K562 (cell line): ENCODE data around the gene SLC37A4. TPM values are rescaled to one million over a fixed set of nuclear protein-coding genes. Genes with fewer than 3 reads are reported as not detected.

Experiments
- CCNT2 ChIP-seq: IDR thresholded peaks from 2 replicates; pipeline ENCODE4 v1.6.1; 2011; ENCODE audit warnings: borderline replicate concordance, low read depth, mild to moderate bottlenecking, moderate library complexity, mixed read lengths, low read length; ENCODE audit not compliant: insufficient read length; ENCODE audit errors: extremely low read depth
- DMBX1 ChIP-seq: fragments of 250-450 bp; sonication (Bioruptor Pico); IDR thresholded peaks from 2 replicates; pipeline ENCODE4 v1.8.0; 2022; ENCODE audit warnings: inconsistent platforms, mild to moderate bottlenecking, moderate library complexity, borderline replicate concordance
- EWSR1 ChIP-seq: fragments of 450-650 bp; IDR thresholded peaks from 2 replicates; pipeline ENCODE4 v1.6.1; 2018; ENCODE audit warnings: borderline replicate concordance, mild to moderate bottlenecking, low read depth, moderate library complexity; ENCODE audit not compliant: partially characterized antibody
- HDAC6 ChIP-seq: IDR thresholded peaks from 2 replicates; pipeline ENCODE4 v1.6.1; 2012; ENCODE audit warnings: low read depth, mild to moderate bottlenecking, control low read depth, inconsistent platforms, low read length, moderate library complexity
- HNRNPK ChIP-seq: fragments of 200-400 bp; formaldehyde crosslinking; IDR thresholded peaks from one replicate; pipeline ENCODE4 v1.6.1; 2018; ENCODE audit warnings: mild to moderate bottlenecking, low read depth, low read length; ENCODE audit not compliant: poor library complexity, severe bottlenecking
- KHSRP ChIP-seq: fragments of 450-650 bp; IDR thresholded peaks from 2 replicates; pipeline ENCODE4 v1.6.1; 2017
- KLF16 ChIP-seq: IDR thresholded peaks from 2 replicates; pipeline ENCODE4 v1.6.1; 2016; ENCODE audit warnings: antibody characterized with exemption
- NR3C1 ChIP-seq: sonication (generic); formaldehyde crosslinking; IDR thresholded peaks from 2 replicates; pipeline ENCODE4 v1.8.1; 2022; ENCODE audit warnings: missing genetic modification reagents
- PHB2 ChIP-seq: fragments of 450-650 bp; IDR thresholded peaks from 2 replicates; pipeline ENCODE4 v1.6.1; 2017; ENCODE audit warnings: low read depth
- RBM15 ChIP-seq: fragments of 200-400 bp; formaldehyde crosslinking; IDR thresholded peaks from 2 replicates; pipeline ENCODE4 v1.6.1; 2018; ENCODE audit warnings: mild to moderate bottlenecking, low read length, moderate library complexity; ENCODE audit not compliant: insufficient read depth
- YBX1 ChIP-seq: fragments of 450-650 bp; IDR thresholded peaks from 2 replicates; pipeline ENCODE4 v1.7.1; 2016; ENCODE audit warnings: mild to moderate bottlenecking
- ZC3H11A ChIP-seq: IDR thresholded peaks from 2 replicates; pipeline ENCODE4 v1.6.1; 2012; ENCODE audit warnings: low read depth, low read length, improper control_type of control experiment
- ZNF165 ChIP-seq: fragments of 250-450 bp; sonication (Bioruptor Pico); IDR thresholded peaks from 2 replicates; pipeline ENCODE4 v1.4.0; 2020; ENCODE audit warnings: borderline replicate concordance
- ZNF23 ChIP-seq: fragments of 250-450 bp; sonication (Bioruptor Pico); IDR thresholded peaks from 2 replicates; pipeline ENCODE4 v1.4.0; 2020; ENCODE audit warnings: mild to moderate bottlenecking
- ZNF561 ChIP-seq: fragments of 450-650 bp; formaldehyde crosslinking; conservative IDR thresholded peaks from 2 replicates; pipeline ENCODE4 v1.4.0; 2020; ENCODE audit warnings: mild to moderate bottlenecking, moderate library complexity
- polyA plus RNA-seq, 8 experiments: library from polyadenylated mRNA; depleted of rRNA in 4 of 8; stranded (reverse) in 5 of 8; unstranded in 3 of 8; fragments of >200 nt; fragmentation: Nextera tagmentation in 2 of 8; fragmentation: Illumina TruSeq in 1 of 8; extraction: Ambion mirVana in 2 of 8; extraction: Trizol in 1 of 8; gene quantifications; 2 replicates each; pipeline versions ENCODE4 v1.2.1 to v1.2.3, GENCODE V29; 2011 to 2014; ENCODE audit warnings: inconsistent platforms in 1 of 8, missing spikeins in 1 of 8
- total RNA-seq, 7 experiments: library from RNA; depleted of rRNA in 6 of 7; stranded (reverse); fragments of >200 nt in 6 of 7; fragmentation: Illumina TruSeq in 2 of 7; extraction: Trizol in 2 of 7; gene quantifications; 2 replicates each; pipeline versions ENCODE4 v1.2.1 to v1.2.3, GENCODE V29; 2011 to 2021; ENCODE audit warnings: low replicate concordance in 1 of 7
- TF ChIP-seq, protein P1 (sequence below): fragments of 250-450 bp; sonication (Bioruptor Pico); IDR thresholded peaks from 2 replicates; pipeline ENCODE4 v1.6.1; 2021; ENCODE audit warnings: mild to moderate bottlenecking
- TF ChIP-seq, protein P2 (sequence below): sonication (generic); formaldehyde crosslinking; IDR thresholded peaks from 2 replicates; pipeline ENCODE4 v1.9.0; 2022; ENCODE audit warnings: mild to moderate bottlenecking, missing genetic modification reagents
- TF ChIP-seq, protein P3 (sequence below): fragments of 450-650 bp; IDR thresholded peaks from 2 replicates; pipeline ENCODE4 v1.6.1; 2016; ENCODE audit warnings: mild to moderate bottlenecking
- TF ChIP-seq, protein P4 (sequence below): fragments of 200-800 bp; sonication (Bioruptor generic); IDR thresholded peaks from 2 replicates; pipeline ENCODE4 v1.6.1; 2017; ENCODE audit warnings: missing genetic modification characterization, missing compliant biosample characterization
- TF ChIP-seq, protein P5 (sequence below): fragments of 450-650 bp; IDR thresholded peaks from 2 replicates; pipeline ENCODE4 v1.6.1; 2016

The SLC37A4 gene
- total and polyA plus RNA-seq, 9 of the 15 experiments (the other 6 are each of a cell fraction or from before 2014, with no cell fraction given) = 24.7 to 73.9 (median 40.7) TPM

DNA sequence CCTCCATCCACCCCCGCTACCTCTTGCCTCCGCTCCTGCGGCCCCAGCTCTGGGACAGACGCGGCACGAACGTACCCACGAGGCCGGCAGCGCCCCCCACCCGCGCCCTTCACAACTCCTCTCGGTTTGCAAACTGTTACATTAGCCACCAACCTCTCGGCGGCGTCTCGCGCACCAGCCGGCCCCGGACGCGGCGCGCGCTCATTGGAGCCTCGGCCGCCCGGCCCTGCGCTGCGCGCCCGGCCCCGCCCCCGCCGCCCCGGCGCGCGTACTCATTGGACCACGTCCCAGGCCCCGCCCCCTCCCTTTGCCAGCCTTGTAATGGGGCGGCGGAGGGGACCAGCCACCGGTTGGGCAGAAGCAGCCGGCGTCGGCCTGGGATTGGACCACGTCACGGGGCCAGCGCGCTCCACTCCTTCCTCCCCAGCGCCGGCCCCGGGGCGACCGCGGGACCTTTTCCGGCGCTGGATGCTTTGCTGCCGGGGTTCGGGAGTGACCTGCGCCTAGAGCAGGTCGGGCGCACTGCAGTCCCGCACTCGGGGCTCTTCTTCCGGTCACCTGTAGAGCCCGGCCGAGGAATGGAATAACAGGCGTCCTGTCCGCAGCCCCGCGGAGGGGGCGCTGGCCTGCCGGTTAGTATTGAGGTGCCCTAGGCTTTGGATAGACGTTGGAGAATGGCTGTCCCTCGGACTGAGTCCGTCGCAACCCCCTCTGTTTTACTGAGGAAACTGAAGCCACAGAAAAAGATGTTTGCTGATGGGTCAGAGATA, 26.5 kb upstream of the SLC37A4 start, which contains the start of gene HYOU1 (continued):
- TF ChIP-seq DMBX1 (CRISPR knock-in tag) = no peak
- TF ChIP-seq YBX1 = no peak
- no peak for TF ChIP-seq HNRNPK
- no peak for TF ChIP-seq HDAC6
- TF ChIP-seq NR3C1 = no peak
- TF ChIP-seq, protein P1, sequence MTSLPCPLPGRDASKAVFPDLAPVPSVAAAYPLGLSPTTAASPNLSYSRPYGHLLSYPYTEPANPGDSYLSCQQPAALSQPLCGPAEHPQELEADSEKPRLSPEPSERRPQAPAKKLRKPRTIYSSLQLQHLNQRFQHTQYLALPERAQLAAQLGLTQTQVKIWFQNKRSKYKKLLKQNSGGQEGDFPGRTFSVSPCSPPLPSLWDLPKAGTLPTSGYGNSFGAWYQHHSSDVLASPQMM (CRISPR knock-in tag) = no peak
- no peak for TF ChIP-seq PHB2
- TF ChIP-seq EWSR1 = no peak
- TF ChIP-seq CCNT2 = peak; percentile 55
- no peak for TF ChIP-seq KHSRP
- TF ChIP-seq ZC3H11A = no peak
- no peak for TF ChIP-seq ZNF23 (CRISPR knock-in tag)
- TF ChIP-seq, protein P2, sequence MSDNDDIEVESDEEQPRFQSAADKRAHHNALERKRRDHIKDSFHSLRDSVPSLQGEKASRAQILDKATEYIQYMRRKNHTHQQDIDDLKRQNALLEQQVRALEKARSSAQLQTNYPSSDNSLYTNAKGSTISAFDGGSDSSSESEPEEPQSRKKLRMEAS = peak; percentile 80
- no peak for TF ChIP-seq KLF16
- no peak for TF ChIP-seq ZNF561 (CRISPR knock-in tag)
- TF ChIP-seq, protein P3, sequence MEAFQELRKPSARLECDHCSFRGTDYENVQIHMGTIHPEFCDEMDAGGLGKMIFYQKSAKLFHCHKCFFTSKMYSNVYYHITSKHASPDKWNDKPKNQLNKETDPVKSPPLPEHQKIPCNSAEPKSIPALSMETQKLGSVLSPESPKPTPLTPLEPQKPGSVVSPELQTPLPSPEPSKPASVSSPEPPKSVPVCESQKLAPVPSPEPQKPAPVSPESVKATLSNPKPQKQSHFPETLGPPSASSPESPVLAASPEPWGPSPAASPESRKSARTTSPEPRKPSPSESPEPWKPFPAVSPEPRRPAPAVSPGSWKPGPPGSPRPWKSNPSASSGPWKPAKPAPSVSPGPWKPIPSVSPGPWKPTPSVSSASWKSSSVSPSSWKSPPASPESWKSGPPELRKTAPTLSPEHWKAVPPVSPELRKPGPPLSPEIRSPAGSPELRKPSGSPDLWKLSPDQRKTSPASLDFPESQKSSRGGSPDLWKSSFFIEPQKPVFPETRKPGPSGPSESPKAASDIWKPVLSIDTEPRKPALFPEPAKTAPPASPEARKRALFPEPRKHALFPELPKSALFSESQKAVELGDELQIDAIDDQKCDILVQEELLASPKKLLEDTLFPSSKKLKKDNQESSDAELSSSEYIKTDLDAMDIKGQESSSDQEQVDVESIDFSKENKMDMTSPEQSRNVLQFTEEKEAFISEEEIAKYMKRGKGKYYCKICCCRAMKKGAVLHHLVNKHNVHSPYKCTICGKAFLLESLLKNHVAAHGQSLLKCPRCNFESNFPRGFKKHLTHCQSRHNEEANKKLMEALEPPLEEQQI = no peak
- no peak for TF ChIP-seq RBM15
- TF ChIP-seq ZNF165 (CRISPR knock-in tag) = no peak
- TF ChIP-seq, protein P4, sequence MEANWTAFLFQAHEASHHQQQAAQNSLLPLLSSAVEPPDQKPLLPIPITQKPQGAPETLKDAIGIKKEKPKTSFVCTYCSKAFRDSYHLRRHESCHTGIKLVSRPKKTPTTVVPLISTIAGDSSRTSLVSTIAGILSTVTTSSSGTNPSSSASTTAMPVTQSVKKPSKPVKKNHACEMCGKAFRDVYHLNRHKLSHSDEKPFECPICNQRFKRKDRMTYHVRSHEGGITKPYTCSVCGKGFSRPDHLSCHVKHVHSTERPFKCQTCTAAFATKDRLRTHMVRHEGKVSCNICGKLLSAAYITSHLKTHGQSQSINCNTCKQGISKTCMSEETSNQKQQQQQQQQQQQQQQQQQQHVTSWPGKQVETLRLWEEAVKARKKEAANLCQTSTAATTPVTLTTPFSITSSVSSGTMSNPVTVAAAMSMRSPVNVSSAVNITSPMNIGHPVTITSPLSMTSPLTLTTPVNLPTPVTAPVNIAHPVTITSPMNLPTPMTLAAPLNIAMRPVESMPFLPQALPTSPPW (CRISPR knock-in tag) = peak; percentile 81
- TF ChIP-seq, protein P5, sequence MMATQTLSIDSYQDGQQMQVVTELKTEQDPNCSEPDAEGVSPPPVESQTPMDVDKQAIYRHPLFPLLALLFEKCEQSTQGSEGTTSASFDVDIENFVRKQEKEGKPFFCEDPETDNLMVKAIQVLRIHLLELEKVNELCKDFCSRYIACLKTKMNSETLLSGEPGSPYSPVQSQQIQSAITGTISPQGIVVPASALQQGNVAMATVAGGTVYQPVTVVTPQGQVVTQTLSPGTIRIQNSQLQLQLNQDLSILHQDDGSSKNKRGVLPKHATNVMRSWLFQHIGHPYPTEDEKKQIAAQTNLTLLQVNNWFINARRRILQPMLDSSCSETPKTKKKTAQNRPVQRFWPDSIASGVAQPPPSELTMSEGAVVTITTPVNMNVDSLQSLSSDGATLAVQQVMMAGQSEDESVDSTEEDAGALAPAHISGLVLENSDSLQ = no peak
